Measurements from ENCODE around the gene FLCN. TPM values are rescaled to one million over a fixed set of nuclear protein-coding genes. Genes with fewer than 3 reads are reported as not detected.
A peak's percentile ranks its signal among the peaks of the same experiment; 100 is the strongest.

The FLCN gene
- total RNA-seq, 1 experiment from 2014 or later, result 25.6 TPM

- BruUV-seq (replicated peaks), result no TSS peak
- Mint-ChIP-seq H3K4me1 (ENCODE audit: insufficient read depth, unreplicated experiment) (no peaks in the 10 kb centered on the region), H3K27me3 (ENCODE audit: insufficient read depth, unreplicated experiment) (no peaks in the 10 kb centered on the region), H3K36me3 (ENCODE audit: insufficient read depth, unreplicated experiment) (peaks cover 66% of the 10 kb centered on the region), H3K4me3 (ENCODE audit: unreplicated experiment) (no peak overlapping the region), H3K27ac (ENCODE audit: low read depth, unreplicated experiment) (no peak overlapping the region), H3K9me3 (ENCODE audit: unreplicated experiment) (no peaks in the 10 kb centered on the region)
- TF ChIP-seq, protein P1, sequence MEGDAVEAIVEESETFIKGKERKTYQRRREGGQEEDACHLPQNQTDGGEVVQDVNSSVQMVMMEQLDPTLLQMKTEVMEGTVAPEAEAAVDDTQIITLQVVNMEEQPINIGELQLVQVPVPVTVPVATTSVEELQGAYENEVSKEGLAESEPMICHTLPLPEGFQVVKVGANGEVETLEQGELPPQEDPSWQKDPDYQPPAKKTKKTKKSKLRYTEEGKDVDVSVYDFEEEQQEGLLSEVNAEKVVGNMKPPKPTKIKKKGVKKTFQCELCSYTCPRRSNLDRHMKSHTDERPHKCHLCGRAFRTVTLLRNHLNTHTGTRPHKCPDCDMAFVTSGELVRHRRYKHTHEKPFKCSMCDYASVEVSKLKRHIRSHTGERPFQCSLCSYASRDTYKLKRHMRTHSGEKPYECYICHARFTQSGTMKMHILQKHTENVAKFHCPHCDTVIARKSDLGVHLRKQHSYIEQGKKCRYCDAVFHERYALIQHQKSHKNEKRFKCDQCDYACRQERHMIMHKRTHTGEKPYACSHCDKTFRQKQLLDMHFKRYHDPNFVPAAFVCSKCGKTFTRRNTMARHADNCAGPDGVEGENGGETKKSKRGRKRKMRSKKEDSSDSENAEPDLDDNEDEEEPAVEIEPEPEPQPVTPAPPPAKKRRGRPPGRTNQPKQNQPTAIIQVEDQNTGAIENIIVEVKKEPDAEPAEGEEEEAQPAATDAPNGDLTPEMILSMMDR (IDR thresholded peaks at IDR 0.05; ENCODE audit: unreplicated experiment), result no peak
- no peak for DNase-seq (ENCODE audit: unreplicated experiment)
- intact Hi-C loops (cut with micrococcal nuclease), result no loop called here
- CTCF ChIA-PET, result interaction anchor here (0.6 kb wide), 1 partner anchor 13 kb away, joined by 3 read pairs; no protein-coding TSS in a partner anchor
- POLR2A ChIA-PET, result interaction anchor here (1.5 kb wide), 1 partner anchor 9 kb away, joined by 3 read pairs; no protein-coding TSS in a partner anchor
These were observed 54.3 kb downstream of the FLCN start for GRCh38 chr17:17182598-17183136.

- Mint-ChIP-seq H3K27ac (ENCODE audit: low read depth, unreplicated experiment) (peak overlapping the region; percentile 46), H3K4me3 (ENCODE audit: unreplicated experiment) (no peak overlapping the region), H3K9me3 (ENCODE audit: unreplicated experiment) (no peaks in the 10 kb centered on the region), H3K4me1 (ENCODE audit: insufficient read depth, unreplicated experiment) (no peaks in the 10 kb centered on the region), H3K36me3 (ENCODE audit: insufficient read depth, unreplicated experiment) (peaks cover 73% of the 10 kb centered on the region), H3K27me3 (ENCODE audit: insufficient read depth, unreplicated experiment) (no peaks in the 10 kb centered on the region)
- TF ChIP-seq, protein P1 (IDR thresholded peaks at IDR 0.05; ENCODE audit: unreplicated experiment), result no peak
- BruUV-seq (replicated peaks), result no TSS peak
- CTCF ChIA-PET, result interaction anchor here (0.6 kb wide), 1 partner anchor 13 kb away, joined by 3 read pairs; no protein-coding TSS in a partner anchor
- DNase-seq (ENCODE audit: unreplicated experiment), result no peak
- intact Hi-C loops (cut with micrococcal nuclease), result no loop called here
- POLR2A ChIA-PET, result interaction anchor here (0.6 to 1.5 kb wide), 3 partner anchors 10 to 141 kb away, joined by 3 read pairs; no protein-coding TSS in a partner anchor
These were observed 55.0 kb downstream of the FLCN start for GRCh38 chr17:17181666-17182597.

DNA sequence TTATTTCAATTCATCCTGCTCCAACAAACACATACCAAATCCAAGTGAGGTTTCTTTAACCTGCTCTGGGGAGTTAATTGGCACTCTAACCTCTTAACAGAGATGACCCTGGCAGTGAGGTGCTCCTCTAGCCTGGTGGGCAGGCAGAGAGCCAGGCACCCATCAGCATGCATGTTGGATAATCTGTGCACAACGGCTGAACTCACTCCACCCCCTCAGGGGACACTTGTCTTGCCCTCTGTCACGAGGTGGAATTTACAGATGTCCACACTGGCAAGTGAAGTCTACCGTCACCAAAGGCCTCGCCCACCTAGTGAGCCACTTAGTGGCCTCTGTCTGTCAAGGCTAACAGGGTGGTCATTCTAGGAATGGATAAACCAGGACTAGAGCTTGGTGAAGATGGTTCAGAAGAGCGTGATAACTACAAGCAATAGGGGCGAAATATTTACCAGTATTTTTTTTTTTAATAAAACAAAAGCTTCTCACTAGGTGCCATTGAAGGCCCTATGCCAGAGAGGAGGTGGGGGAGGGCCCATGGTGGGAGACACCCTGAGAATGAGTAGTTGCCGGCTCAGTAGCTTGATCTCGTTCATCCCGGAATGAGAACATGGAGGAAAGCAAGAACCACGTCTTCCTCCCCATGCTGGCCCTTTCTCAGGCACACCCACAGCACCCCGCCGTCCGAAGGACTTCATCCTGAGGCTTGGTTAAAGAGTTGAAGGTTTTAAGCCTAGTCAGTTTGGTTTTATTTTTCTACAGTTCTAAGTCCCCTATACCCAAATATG is 56.0 kb downstream of the FLCN start:
- TF ChIP-seq, protein P1 (IDR thresholded peaks at IDR 0.05; ENCODE audit: unreplicated experiment), result no peak
- POLR2A ChIA-PET, result interaction anchor here (0.7 kb wide), 1 partner anchor 11 kb away, joined by 3 read pairs; no protein-coding TSS in a partner anchor
- no peaks in the 10 kb centered on the region for H3K9me3 Mint-ChIP-seq (ENCODE audit: unreplicated experiment)
- CTCF ChIA-PET, result interaction anchor here (0.5 to 0.6 kb wide), 2 partner anchors 9 to 14 kb away, joined by 3 read pairs; no protein-coding TSS in a partner anchor
- no peaks in the 10 kb centered on the region for H3K27me3 Mint-ChIP-seq (ENCODE audit: insufficient read depth, unreplicated experiment)
- peaks cover 78% of the 10 kb centered on the region for H3K36me3 Mint-ChIP-seq (ENCODE audit: insufficient read depth, unreplicated experiment)
- no peaks in the 10 kb centered on the region for H3K4me1 Mint-ChIP-seq (ENCODE audit: insufficient read depth, unreplicated experiment)
- peak overlapping the region; percentile 46 for H3K27ac Mint-ChIP-seq (ENCODE audit: low read depth, unreplicated experiment)
- no peak overlapping the region for H3K4me3 Mint-ChIP-seq (ENCODE audit: unreplicated experiment)
- no TSS peak for BruUV-seq (replicated peaks)
- intact Hi-C loops (cut with micrococcal nuclease), result no loop called here
- DNase-seq (ENCODE audit: unreplicated experiment), result no peak
